Upper lobe of left lung (tissue), 6 donors: ENCODE measurements around the gene BCL3. TPM values are rescaled to one million over a fixed set of nuclear protein-coding genes. Genes with fewer than 3 reads are reported as not detected.

Experiments
- ATAC-seq, 2 donors: fragments of 200-7000 bp; cut with Tn5 transposase; one replicate each; pipeline ENCODE4 v1.9.1; 2022; ENCODE audit warnings: mild to moderate bottlenecking in 2 of 2, moderate library complexity in 2 of 2; ENCODE audit not compliant: low FRiP score in 2 of 2
- DNase-seq, 2 donors: peaks; one replicate each; pipeline ENCODE4 v3.0.0-alpha.2; 2019 to 2020
- H3K27ac ChIP-seq, 4 donors: fragments of 200-600 bp; sonication (generic); one replicate each; pipeline ENCODE4 v1.5.1; 2016 to 2019
- H3K27me3 ChIP-seq, 4 donors: fragments of 200-600 bp; sonication (generic); one replicate each; pipeline ENCODE4 v1.5.1; 2017 to 2019
- H3K36me3 ChIP-seq, 4 donors: fragments of 200-600 bp; sonication (generic); one replicate each; pipeline ENCODE4 v1.5.1; 2016 to 2019
- H3K4me1 ChIP-seq, 4 donors: fragments of 200-600 bp; sonication (generic); one replicate each; pipeline ENCODE4 v1.5.1; 2018 to 2019
- H3K4me3 ChIP-seq, 4 donors: fragments of 200-600 bp; sonication (generic); one replicate each; pipeline ENCODE4 v1.5.1; 2017 to 2019; ENCODE audit warnings: mild to moderate bottlenecking in 2 of 4, moderate library complexity in 1 of 4
- H3K9me3 ChIP-seq, 4 donors: fragments of 200-600 bp; sonication (generic); one replicate each; pipeline ENCODE4 v1.5.1; 2018 to 2019
- EP300 ChIP-seq, 4 donors: sonication (generic); formaldehyde crosslinking; IDR thresholded peaks; one replicate each; pipeline ENCODE4 v1.5.1; 2017; ENCODE audit warnings: antibody characterized with exemption in 4 of 4, control low read depth in 2 of 4
- POLR2A ChIP-seq, 4 donors: fragments of 450-650 bp; IDR thresholded peaks; one replicate each; pipeline ENCODE4 v1.5.1; 2016 to 2017; ENCODE audit warnings: antibody characterized with exemption in 4 of 4, mild to moderate bottlenecking in 2 of 4
- POLR2AphosphoS5 ChIP-seq, 2 donors: sonication (generic); formaldehyde crosslinking; IDR thresholded peaks; one replicate each; pipeline ENCODE4 v1.5.1; 2017; ENCODE audit warnings: antibody characterized with exemption in 2 of 2
- WGBS, 2 donors: methylation state at CpG; one replicate each; pipeline ENCODE4 v1.1.5; 2017 to 2018; 5-methylcytosine and 5-hydroxymethylcytosine counted together
- total RNA-seq, 6 donors: library from RNA; depleted of rRNA in 4 of 6; stranded (reverse); fragments of >200 nt in 4 of 6; gene quantifications; one replicate each; pipeline versions ENCODE4 v1.1.0 to v1.2.1, GENCODE V29; 2016 to 2021
- TF ChIP-seq, protein P1 (sequence below), 6 experiments: fragments of 450-650 bp in 4 of 6; fragments of 200-600 bp in 2 of 6; sonication (generic) in 2 of 6; IDR thresholded peaks; one replicate each; pipeline ENCODE4 v1.5.1; 2016 to 2019; ENCODE audit warnings: antibody characterized with exemption in 6 of 6
- donor health status: DM: no; HTN: no; CAD: no; lungs with moderate emphysema.
- donor health status: DM: no; HTN: yes; CAD: no; lungs with severe emphysema.

The BCL3 gene
- total RNA-seq, 6 donors from 2014 or later: 31.1 to 114 (median 71.6) TPM

DNA sequence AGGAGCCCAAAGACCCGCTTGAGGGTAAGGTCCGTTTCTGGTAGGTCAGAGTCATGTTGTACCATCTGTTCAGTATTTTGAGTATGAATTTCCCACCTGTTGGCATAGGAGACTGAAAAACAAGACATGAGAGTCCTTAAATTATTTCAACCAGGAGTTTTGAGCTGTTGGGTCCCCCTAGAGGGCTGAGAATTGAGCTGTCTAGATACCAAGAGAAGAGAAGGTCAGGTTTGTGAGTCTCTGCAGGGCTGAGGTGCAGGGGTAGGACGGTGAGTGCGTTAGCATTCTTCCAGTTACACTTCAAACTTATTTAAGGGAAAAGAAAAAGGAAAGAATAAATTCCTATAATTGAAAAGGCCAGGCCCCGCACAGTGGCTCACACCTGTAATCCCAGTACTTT, 34.2 kb downstream of the BCL3 start:
- H3K27me3 ChIP-seq: no peaks in the 10 kb centered on the region
- H3K4me3 ChIP-seq: no peak overlapping the region
- H3K9me3 ChIP-seq: no peaks in the 10 kb centered on the region
- ATAC-seq (no peak), DNase-seq (no peak)
- H3K36me3 ChIP-seq: no peaks in the 10 kb centered on the region
- TF ChIP-seq POLR2A (IDR thresholded peaks at IDR 0.05): no peak
- no peak for TF ChIP-seq POLR2AphosphoS5 (IDR thresholded peaks at IDR 0.05)
- no peak for TF ChIP-seq EP300 (IDR thresholded peaks at IDR 0.05)
- TF ChIP-seq, protein P1, sequence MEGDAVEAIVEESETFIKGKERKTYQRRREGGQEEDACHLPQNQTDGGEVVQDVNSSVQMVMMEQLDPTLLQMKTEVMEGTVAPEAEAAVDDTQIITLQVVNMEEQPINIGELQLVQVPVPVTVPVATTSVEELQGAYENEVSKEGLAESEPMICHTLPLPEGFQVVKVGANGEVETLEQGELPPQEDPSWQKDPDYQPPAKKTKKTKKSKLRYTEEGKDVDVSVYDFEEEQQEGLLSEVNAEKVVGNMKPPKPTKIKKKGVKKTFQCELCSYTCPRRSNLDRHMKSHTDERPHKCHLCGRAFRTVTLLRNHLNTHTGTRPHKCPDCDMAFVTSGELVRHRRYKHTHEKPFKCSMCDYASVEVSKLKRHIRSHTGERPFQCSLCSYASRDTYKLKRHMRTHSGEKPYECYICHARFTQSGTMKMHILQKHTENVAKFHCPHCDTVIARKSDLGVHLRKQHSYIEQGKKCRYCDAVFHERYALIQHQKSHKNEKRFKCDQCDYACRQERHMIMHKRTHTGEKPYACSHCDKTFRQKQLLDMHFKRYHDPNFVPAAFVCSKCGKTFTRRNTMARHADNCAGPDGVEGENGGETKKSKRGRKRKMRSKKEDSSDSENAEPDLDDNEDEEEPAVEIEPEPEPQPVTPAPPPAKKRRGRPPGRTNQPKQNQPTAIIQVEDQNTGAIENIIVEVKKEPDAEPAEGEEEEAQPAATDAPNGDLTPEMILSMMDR (IDR thresholded peaks at IDR 0.05): no peak
- peaks cover 3 to 8% (median 6%) of the 10 kb centered on the region in 4 donors for H3K4me1 ChIP-seq
- no peak overlapping the region for H3K27ac ChIP-seq
- 90 to 92% methylated on average over 5 of the region's 5 CpGs for WGBS, 2 donors

GRCh38 chr19:44783545-44783944, 35.0 kb downstream of the BCL3 start:
- Histone ChIP-seq H3K36me3 (no peaks in the 10 kb centered on the region), H3K27me3 (no peaks in the 10 kb centered on the region), H3K4me3 (no peak overlapping the region), H3K9me3 (no peaks in the 10 kb centered on the region), H3K27ac (no peak overlapping the region), H3K4me1 (peaks cover 3 to 8% (median 6%) of the 10 kb centered on the region in 4 donors)
- no peak for DNase-seq
- TF ChIP-seq POLR2A (IDR thresholded peaks at IDR 0.05): no peak
- TF ChIP-seq, protein P1 (IDR thresholded peaks at IDR 0.05): no peak
- no peak for TF ChIP-seq POLR2AphosphoS5 (IDR thresholded peaks at IDR 0.05)
- no peak for TF ChIP-seq EP300 (IDR thresholded peaks at IDR 0.05)
- 96 to 100% methylated on average over 4 of the region's 4 CpGs for WGBS, 2 donors
- no peak for ATAC-seq

- Histone ChIP-seq H3K36me3 (no peaks in the 10 kb centered on the region), H3K27ac (no peak overlapping the region), H3K4me3 (no peak overlapping the region), H3K9me3 (no peaks in the 10 kb centered on the region), H3K27me3 (no peaks in the 10 kb centered on the region), H3K4me1 (peaks cover 3 to 8% (median 6%) of the 10 kb centered on the region in 4 donors)
- 82 to 88% methylated on average over 3 of the region's 3 CpGs for WGBS, 2 donors
- DNase-seq (no peak), ATAC-seq (no peak)
- TF ChIP-seq, protein P1 (IDR thresholded peaks at IDR 0.05): no peak
- TF ChIP-seq EP300 (IDR thresholded peaks at IDR 0.05) (no peak), POLR2AphosphoS5 (IDR thresholded peaks at IDR 0.05) (no peak), POLR2A (IDR thresholded peaks at IDR 0.05) (no peak)
Observed at GRCh38 chr19:44785271-44785670, 36.8 kb downstream of the BCL3 start.

DNA sequence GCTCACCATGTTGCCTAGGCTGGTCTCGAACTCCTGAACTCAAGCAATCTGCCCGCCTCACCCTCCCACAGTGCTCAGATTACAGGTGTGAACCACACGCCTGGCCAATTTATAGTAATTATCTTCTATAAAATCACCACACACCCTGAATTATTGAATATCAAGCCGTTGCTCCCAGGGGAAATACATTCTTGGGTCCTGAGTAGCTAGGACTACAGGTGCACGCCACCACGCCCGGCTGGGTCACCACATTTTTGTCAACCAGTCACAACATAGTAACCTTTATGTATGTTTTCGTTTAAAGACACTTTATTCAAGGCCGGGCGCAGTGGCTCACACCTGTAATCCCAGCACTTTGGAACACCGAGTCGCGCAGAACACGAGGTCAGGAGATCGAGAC, 37.5 kb downstream of the BCL3 start:
- Histone ChIP-seq H3K27me3 (no peaks in the 10 kb centered on the region), H3K27ac (no peak overlapping the region), H3K4me3 (no peak overlapping the region), H3K36me3 (no peaks in the 10 kb centered on the region), H3K9me3 (no peaks in the 10 kb centered on the region), H3K4me1 (peaks cover 3 to 8% (median 6%) of the 10 kb centered on the region in 4 donors)
- DNase-seq (no peak), ATAC-seq (no peak)
- no peak for TF ChIP-seq POLR2A (IDR thresholded peaks at IDR 0.05)
- no peak for TF ChIP-seq POLR2AphosphoS5 (IDR thresholded peaks at IDR 0.05)
- TF ChIP-seq, protein P1 (IDR thresholded peaks at IDR 0.05): no peak
- no peak for TF ChIP-seq EP300 (IDR thresholded peaks at IDR 0.05)
- 93 to 95% methylated on average over 15 of the region's 15 CpGs for WGBS, 2 donors

GRCh38 chr19:44788971-44789370, 40.5 kb downstream of the BCL3 start:
- ATAC-seq: no peak
- no peaks in the 10 kb centered on the region for H3K36me3 ChIP-seq
- H3K9me3 ChIP-seq: no peaks in the 10 kb centered on the region
- H3K4me1 ChIP-seq: peaks cover 6 to 8% (median 6%) of the 10 kb centered on the region in 4 donors
- TF ChIP-seq, protein P1 (IDR thresholded peaks at IDR 0.05): no peak
- TF ChIP-seq POLR2AphosphoS5 (IDR thresholded peaks at IDR 0.05) (no peak), POLR2A (IDR thresholded peaks at IDR 0.05) (no peak), EP300 (IDR thresholded peaks at IDR 0.05) (no peak)
- 86 to 97% methylated on average over 2 to 6 of the region's 6 CpGs for WGBS, 2 donors
- no peak overlapping the region for H3K4me3 ChIP-seq
- no peak for DNase-seq
- no peaks in the 10 kb centered on the region for H3K27me3 ChIP-seq
- no peak overlapping the region for H3K27ac ChIP-seq
